Measurements from ENCODE around the gene ZFHX3. TPM values are rescaled to one million over a fixed set of nuclear protein-coding genes. Genes with fewer than 3 reads are reported as not detected.

Gene ZFHX3
- total RNA-seq, 1 experiment from 2014 or later = 1.5 TPM

DNA sequence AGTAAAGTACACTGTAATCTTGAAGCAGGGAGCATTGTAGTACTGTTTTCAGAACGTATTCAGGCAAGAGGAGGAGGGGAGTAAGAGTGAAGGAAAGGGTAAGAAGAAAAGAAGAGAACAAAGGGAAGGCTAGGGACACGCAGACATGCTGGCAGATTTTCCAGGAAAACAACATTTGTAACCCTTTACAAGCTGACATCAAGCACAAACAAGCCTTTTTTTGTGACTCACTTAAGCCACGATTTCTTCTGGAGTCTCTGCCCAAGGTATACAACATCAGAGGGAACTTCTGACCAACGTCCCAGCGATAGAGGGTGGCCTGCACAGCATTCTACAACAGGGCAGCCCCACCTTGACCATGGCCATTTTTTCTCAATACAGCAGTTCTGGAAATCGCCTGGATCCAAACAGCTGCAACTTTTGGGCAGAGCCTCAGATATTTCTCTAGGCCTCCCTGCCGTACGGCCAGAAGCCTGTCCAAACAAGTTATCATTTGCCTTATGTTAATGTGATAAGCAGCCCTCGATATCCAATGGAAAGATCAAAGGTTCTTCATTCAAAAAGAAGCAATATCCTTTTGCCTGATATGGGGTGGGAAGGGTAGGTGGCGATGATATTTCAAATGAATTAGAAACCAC is 247.3 kb downstream of the ZFHX3 start:
- Histone ChIP-seq H4K8ac (replicated peaks; ENCODE audit: insufficient read length, low read depth, low read length) (no peak overlapping the region), H3K4me2 (ENCODE audit: insufficient read depth, insufficient read length, low read length) (no peak overlapping the region), H4K5ac (ENCODE audit: insufficient read length, low read depth, low read length) (no peak overlapping the region), H3K79me2 (ENCODE audit: insufficient read depth, low read length) (no peaks in the 10 kb centered on the region), H2BK5ac (ENCODE audit: insufficient read length, low read length) (no peak overlapping the region), H3K23me2 (ENCODE audit: insufficient read length, low read depth, low read length, poor library complexity, severe bottlenecking) (no peaks in the 10 kb centered on the region), H3K14ac (ENCODE audit: insufficient read depth, low read length) (no peak overlapping the region), H3T11ph (ENCODE audit: low read length) (no peak overlapping the region), H2AK5ac (ENCODE audit: insufficient read length, low read length) (no peak overlapping the region), H3K56ac (ENCODE audit: insufficient read length, low read depth, low read length) (no peak overlapping the region), H3K27ac (ENCODE audit: insufficient read length, low read depth, low read length) (no peak overlapping the region), H3K18ac (ENCODE audit: insufficient read length, low read depth, low read length) (no peak overlapping the region), H2BK12ac (ENCODE audit: insufficient read length, low read depth, low read length) (no peak overlapping the region), H4K20me1 (ENCODE audit: control insufficient read depth, insufficient read depth, insufficient read length) (no peaks in the 10 kb centered on the region), H3K23ac (ENCODE audit: insufficient read length, low read depth, low read length) (no peak overlapping the region), H2BK120ac (ENCODE audit: low read depth, low read length, poor library complexity, severe bottlenecking) (no peak overlapping the region), H2BK15ac (ENCODE audit: low read depth, low read length) (no peak overlapping the region), H3K27me3 (ENCODE audit: insufficient read depth, low read length) (no peaks in the 10 kb centered on the region), H2AFZ (ENCODE audit: low read length) (no peak overlapping the region), H4K91ac (ENCODE audit: insufficient read length, low read depth, low read length) (no peak overlapping the region), H3K79me1 (ENCODE audit: insufficient read depth, low read depth, low read length, poor library complexity, severe bottlenecking) (no peaks in the 10 kb centered on the region), H2BK20ac (ENCODE audit: low read depth, low read length, poor library complexity, severe bottlenecking) (no peak overlapping the region), H3K4ac (ENCODE audit: low read depth, low read length) (no peak overlapping the region), H3K9me3 (ENCODE audit: control insufficient read depth, low read depth, low read length) (no peaks in the 10 kb centered on the region), H3K4me1 (ENCODE audit: insufficient read depth, low read length) (no peaks in the 10 kb centered on the region), H3K9ac (ENCODE audit: extremely low read depth, insufficient read length, low read length) (no peak overlapping the region)
- no CpG with 5 or more reads among the region's 10 CpGs for WGBS (ENCODE audit: extremely low coverage, insufficient read length, low lambda C conversion rate)
- Mint-ChIP-seq H3K36me3 (ENCODE audit: insufficient read depth in 1 of 3, low read depth in 3 of 3) (peaks cover 0 to 6% (median 0%) of the 10 kb centered on the region in 3 experiments; a peak in 1 of 7 replicates), H3K4me3 (no peak overlapping the region), H3K9me3 (no peaks in the 10 kb centered on the region), H3K27ac (no peak overlapping the region), H3K4me1 (peaks cover 2 to 11% of the 10 kb centered on the region in 2 experiments; a peak in 3 of 4 replicates), H3K27me3 (ENCODE audit: low read depth) (no peaks in the 10 kb centered on the region)
- DNase-seq = no peak
- TF ChIP-seq, protein P1, sequence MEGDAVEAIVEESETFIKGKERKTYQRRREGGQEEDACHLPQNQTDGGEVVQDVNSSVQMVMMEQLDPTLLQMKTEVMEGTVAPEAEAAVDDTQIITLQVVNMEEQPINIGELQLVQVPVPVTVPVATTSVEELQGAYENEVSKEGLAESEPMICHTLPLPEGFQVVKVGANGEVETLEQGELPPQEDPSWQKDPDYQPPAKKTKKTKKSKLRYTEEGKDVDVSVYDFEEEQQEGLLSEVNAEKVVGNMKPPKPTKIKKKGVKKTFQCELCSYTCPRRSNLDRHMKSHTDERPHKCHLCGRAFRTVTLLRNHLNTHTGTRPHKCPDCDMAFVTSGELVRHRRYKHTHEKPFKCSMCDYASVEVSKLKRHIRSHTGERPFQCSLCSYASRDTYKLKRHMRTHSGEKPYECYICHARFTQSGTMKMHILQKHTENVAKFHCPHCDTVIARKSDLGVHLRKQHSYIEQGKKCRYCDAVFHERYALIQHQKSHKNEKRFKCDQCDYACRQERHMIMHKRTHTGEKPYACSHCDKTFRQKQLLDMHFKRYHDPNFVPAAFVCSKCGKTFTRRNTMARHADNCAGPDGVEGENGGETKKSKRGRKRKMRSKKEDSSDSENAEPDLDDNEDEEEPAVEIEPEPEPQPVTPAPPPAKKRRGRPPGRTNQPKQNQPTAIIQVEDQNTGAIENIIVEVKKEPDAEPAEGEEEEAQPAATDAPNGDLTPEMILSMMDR (conservative IDR thresholded peaks at IDR 0.05) = no peak

Measured in H9 (cell line).